Stimulated activated memory B cell treated with anti-CD40 and anti-IgM and Interleukin-4, amounts not matched to agents 10 μg/mL and 1 μg/mL and 100 μg/mL, for 72 hours (primary cell): ENCODE results near the gene ZRANB1.

ENCODE experiments used
- ATAC-seq: fragments of 150-1000 bp; cut with Tn5 transposase; 2 replicates; pipeline ENCODE4 v1.10.0; 2021
- H3K27ac Mint-ChIP-seq: one replicate; pipeline ENCODE4 v1.8.0; 2022; ENCODE audit warnings: mild to moderate bottlenecking, mixed read lengths
- H3K27me3 Mint-ChIP-seq: one replicate; pipeline ENCODE4 v1.8.0; 2022; ENCODE audit warnings: mixed read lengths
- H3K36me3 Mint-ChIP-seq: one replicate; pipeline ENCODE4 v1.8.0; 2022; ENCODE audit warnings: mixed read lengths
- H3K4me1 Mint-ChIP-seq: one replicate; pipeline ENCODE4 v1.8.0; 2022; ENCODE audit warnings: mixed read lengths
- H3K4me3 Mint-ChIP-seq: one replicate; pipeline ENCODE4 v1.8.0; 2022; ENCODE audit warnings: mild to moderate bottlenecking, moderate library complexity, mixed read lengths
- H3K9me3 Mint-ChIP-seq: one replicate; pipeline ENCODE4 v1.8.0; 2022; ENCODE audit warnings: mixed read lengths

The ZRANB1 gene

GRCh38 chr10:125009661-125010161 lies 67.8 kb downstream of the ZRANB1 start:
- H3K36me3 Mint-ChIP-seq, result no peaks in the 10 kb centered on the region
- H3K27me3 Mint-ChIP-seq, result peaks cover 34% of the 10 kb centered on the region
- ATAC-seq, result no peak
- no peak overlapping the region for H3K27ac Mint-ChIP-seq
- H3K4me3 Mint-ChIP-seq, result no peak overlapping the region
- no peaks in the 10 kb centered on the region for H3K4me1 Mint-ChIP-seq
- no peaks in the 10 kb centered on the region for H3K9me3 Mint-ChIP-seq

DNA sequence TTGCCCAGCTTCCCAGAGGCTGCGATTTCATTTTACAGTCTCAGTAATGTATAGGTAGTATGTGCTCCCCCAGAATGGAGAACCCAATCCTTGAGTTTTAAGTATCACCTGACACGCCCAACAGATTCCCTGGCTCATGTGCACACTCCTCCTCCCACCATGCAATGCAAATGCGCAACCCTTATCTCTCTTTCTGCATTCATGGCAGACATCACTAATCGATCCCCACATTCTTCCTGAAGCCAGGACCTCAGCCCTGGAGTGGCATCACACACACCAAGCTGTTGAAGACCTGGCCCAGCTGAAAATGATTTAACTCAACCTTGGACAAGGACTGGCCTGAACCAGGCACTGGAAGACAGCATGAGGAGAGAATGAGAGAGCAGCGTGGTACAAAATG lies 68.4 kb downstream of the ZRANB1 start:
- Mint-ChIP-seq H3K4me3 (no peak overlapping the region), H3K27me3 (peaks cover 39% of the 10 kb centered on the region), H3K27ac (no peak overlapping the region)

GRCh38 chr10:125011171-125011925 lies 69.4 kb downstream of the ZRANB1 start:
- no peak overlapping the region for H3K27ac Mint-ChIP-seq
- H3K4me1 Mint-ChIP-seq, result no peaks in the 10 kb centered on the region
- no peak overlapping the region for H3K4me3 Mint-ChIP-seq
- H3K9me3 Mint-ChIP-seq, result no peaks in the 10 kb centered on the region
- peaks cover 36% of the 10 kb centered on the region for H3K27me3 Mint-ChIP-seq
- H3K36me3 Mint-ChIP-seq, result no peaks in the 10 kb centered on the region
- no peak for ATAC-seq

More for the DNA sequence above, 68.4 kb downstream of the ZRANB1 start:
- Mint-ChIP-seq H3K4me1 (no peaks in the 10 kb centered on the region), H3K36me3 (no peaks in the 10 kb centered on the region), H3K9me3 (no peaks in the 10 kb centered on the region)
- no peak for ATAC-seq

GRCh38 chr10:125011926-125012705 lies 70.2 kb downstream of the ZRANB1 start:
- Mint-ChIP-seq H3K9me3 (no peaks in the 10 kb centered on the region), H3K27me3 (peaks cover 35% of the 10 kb centered on the region), H3K36me3 (no peaks in the 10 kb centered on the region), H3K27ac (no peak overlapping the region), H3K4me1 (no peaks in the 10 kb centered on the region), H3K4me3 (no peak overlapping the region)
- ATAC-seq, result no peak

GRCh38 chr10:125012851-125013528 lies 71.1 kb downstream of the ZRANB1 start:
- H3K4me1 Mint-ChIP-seq, result no peaks in the 10 kb centered on the region
- ATAC-seq, result no peak
- no peak overlapping the region for H3K4me3 Mint-ChIP-seq
- peaks cover 40% of the 10 kb centered on the region for H3K27me3 Mint-ChIP-seq
- no peaks in the 10 kb centered on the region for H3K9me3 Mint-ChIP-seq
- no peak overlapping the region for H3K27ac Mint-ChIP-seq
- H3K36me3 Mint-ChIP-seq, result no peaks in the 10 kb centered on the region

DNA sequence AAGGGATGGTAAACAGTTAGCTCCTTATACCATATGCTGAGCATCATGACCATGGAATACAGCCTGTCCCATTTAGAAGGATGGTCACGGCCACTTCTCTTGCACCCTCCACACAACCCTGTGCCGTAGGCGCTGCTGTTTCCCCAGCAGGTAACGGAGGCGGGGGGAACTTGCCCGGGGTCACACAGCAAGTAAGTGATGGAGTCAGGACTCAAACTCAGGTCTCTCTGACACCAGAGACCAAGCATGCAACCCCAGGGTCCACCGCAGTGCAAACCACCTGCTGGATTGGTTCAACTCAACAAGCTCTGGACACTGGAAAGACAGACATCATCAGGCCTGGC lies 71.6 kb downstream of the ZRANB1 start:
- no peaks in the 10 kb centered on the region for H3K9me3 Mint-ChIP-seq

DNA sequence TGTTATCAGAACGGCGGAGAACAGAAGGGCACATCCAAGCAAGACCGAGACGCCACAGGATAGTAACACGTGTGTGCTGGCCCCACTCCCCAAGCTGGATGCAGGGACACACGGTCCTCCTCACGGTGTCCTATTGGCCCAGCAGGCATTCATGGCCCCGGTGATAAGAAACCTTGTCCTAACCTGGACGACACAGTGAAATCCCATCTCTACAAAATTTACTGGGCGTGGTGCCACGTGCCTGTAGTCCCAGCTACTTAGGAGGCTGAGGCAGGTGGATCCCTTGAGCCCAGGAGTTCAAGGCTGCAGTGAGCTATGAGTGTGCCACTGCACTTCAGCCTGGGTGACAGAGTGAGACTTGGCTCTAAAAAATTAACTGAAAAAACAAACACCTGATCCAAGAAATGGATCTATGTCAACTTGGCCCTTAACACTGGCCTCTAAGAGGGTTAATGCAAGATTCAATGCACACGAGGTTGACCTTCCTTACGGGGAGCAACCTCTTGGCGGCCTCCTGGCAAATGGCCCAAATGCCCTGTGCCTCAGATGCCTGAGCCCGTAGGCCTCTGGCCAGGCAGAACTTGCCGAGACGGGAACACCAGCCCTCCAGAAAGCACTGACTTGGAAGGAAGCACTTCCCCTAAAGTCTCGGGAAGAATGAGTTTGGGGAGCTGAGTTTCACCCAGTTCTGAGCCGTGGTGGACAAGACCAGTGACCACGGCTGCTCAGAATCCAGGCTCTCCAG lies 72.3 kb downstream of the ZRANB1 start:
- Mint-ChIP-seq H3K27ac (no peak overlapping the region), H3K27me3 (peaks cover 53% of the 10 kb centered on the region), H3K4me1 (no peaks in the 10 kb centered on the region), H3K36me3 (no peaks in the 10 kb centered on the region), H3K4me3 (no peak overlapping the region), H3K9me3 (no peaks in the 10 kb centered on the region)
- ATAC-seq, result no peak

More for the DNA sequence above, 71.6 kb downstream of the ZRANB1 start:
- Mint-ChIP-seq H3K27ac (no peak overlapping the region), H3K27me3 (peaks cover 45% of the 10 kb centered on the region), H3K4me1 (no peaks in the 10 kb centered on the region), H3K36me3 (no peaks in the 10 kb centered on the region), H3K4me3 (no peak overlapping the region)
- ATAC-seq, result no peak

GRCh38 chr10:125014836-125015355 lies 73.0 kb downstream of the ZRANB1 start:
- H3K9me3 Mint-ChIP-seq, result peaks cover 4% of the 10 kb centered on the region
- no peaks in the 10 kb centered on the region for H3K36me3 Mint-ChIP-seq
- H3K27me3 Mint-ChIP-seq, result peaks cover 58% of the 10 kb centered on the region
- no peak overlapping the region for H3K27ac Mint-ChIP-seq
- no peak overlapping the region for H3K4me3 Mint-ChIP-seq
- H3K4me1 Mint-ChIP-seq, result no peaks in the 10 kb centered on the region
- no peak for ATAC-seq

DNA sequence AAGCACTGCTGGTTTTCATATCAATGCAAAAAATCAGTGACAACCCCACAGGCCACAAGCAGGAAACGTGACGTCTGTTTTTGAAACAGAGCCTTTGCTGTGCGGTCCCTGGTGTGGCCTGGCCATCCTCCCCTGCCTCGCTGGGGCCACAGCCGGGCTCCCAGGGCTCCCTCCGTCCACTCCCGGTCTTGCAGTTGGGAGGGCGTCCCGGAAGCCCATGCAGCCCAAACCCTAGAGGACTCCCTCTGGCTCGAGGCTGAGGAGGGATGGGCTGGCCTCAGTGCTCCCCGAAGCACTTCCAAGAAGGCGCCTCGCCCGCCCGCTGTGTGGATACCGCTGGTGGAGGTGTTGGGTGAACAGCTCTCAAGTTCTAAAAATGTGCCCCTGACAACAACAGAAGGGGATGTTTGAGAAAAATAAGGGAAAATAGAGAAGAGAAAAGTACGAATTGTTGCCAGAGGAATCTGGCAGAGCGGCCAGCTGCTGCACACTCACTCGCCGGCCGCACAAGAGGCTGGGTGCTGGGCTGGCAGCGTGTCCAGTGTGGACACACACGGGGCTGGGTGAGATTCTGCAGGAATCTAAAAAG lies 73.5 kb downstream of the ZRANB1 start:
- H3K36me3 Mint-ChIP-seq, result no peaks in the 10 kb centered on the region
- H3K27ac Mint-ChIP-seq, result no peak overlapping the region
- H3K4me1 Mint-ChIP-seq, result no peaks in the 10 kb centered on the region
- peaks cover 60% of the 10 kb centered on the region for H3K27me3 Mint-ChIP-seq
- H3K4me3 Mint-ChIP-seq, result no peak overlapping the region
- no peak for ATAC-seq
- H3K9me3 Mint-ChIP-seq, result peaks cover 4% of the 10 kb centered on the region

- Mint-ChIP-seq H3K4me1 (no peaks in the 10 kb centered on the region), H3K4me3 (no peak overlapping the region), H3K9me3 (peaks cover 4% of the 10 kb centered on the region), H3K36me3 (no peaks in the 10 kb centered on the region), H3K27me3 (peaks cover 65% of the 10 kb centered on the region), H3K27ac (no peak overlapping the region)
- ATAC-seq, result no peak
Observed at GRCh38 chr10:125016123-125016522, 74.2 kb downstream of the ZRANB1 start.

DNA sequence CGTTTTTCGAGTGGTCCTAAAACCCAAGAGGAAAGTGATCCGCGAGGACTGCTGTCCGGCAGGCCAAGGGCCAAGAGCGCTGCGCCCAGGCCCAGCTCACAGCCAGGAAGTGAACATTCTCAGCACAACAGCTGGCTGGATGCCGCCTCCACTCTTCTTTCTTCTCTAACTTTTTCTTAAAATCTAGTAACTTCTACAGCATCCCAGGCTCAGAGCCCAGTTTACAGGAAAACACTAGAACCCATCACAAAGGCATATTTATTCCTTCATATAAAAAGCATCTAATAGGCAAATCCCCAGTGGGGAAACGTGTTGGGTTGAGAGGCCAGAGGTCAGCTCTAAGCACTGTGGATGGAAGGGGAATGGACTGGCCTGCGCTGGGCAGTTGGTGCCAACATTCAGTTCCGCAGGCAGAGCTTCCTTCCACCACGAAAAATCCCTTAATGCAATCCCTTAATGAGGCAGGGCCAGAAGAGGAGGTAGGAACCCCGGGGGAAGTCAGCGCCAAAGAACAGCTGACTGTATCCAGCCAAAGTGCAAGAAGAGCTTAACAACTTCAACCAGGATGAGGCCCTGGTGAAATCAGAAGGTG lies 74.8 kb downstream of the ZRANB1 start:
- no peaks in the 10 kb centered on the region for H3K36me3 Mint-ChIP-seq
- ATAC-seq, result no peak
- H3K27ac Mint-ChIP-seq, result no peak overlapping the region
- H3K9me3 Mint-ChIP-seq, result peaks cover 4% of the 10 kb centered on the region
- H3K27me3 Mint-ChIP-seq, result peaks cover 65% of the 10 kb centered on the region
- no peaks in the 10 kb centered on the region for H3K4me1 Mint-ChIP-seq
- no peak overlapping the region for H3K4me3 Mint-ChIP-seq

DNA sequence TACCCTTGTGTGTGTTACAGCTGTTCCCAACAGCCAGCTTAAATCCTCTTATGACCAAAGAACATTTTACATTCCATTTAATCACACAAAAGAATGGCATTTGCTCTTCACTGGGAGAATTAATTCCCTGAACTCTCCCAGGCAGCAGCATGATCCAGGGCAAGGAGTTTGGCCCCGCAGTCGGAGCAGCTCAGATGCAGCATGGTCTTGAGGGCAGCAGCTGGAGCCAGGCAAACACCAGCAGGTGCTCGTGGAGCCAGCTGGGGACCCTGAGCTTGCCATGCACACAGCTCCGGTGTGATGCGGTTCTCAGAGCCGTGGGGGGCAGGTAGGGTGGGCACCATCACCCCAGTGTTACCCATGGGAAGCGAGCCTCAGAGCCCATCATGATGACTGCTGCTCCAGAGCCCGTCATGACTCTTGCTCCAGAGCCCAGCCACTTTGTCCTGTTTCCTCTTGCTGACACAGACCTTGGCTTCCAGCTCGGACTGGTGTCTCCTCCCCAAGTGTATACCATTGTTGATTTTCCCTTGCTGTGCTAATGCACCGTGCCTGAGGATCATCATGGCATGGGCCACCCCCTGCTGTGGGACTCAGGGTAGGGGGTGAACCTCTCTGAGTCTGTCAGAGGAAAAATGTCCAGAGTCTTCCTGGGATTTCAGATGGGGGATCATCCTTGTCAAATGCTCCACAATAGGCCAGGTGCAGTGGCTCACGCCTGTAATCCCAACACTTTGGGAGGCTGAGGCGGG lies 75.8 kb downstream of the ZRANB1 start:
- H3K9me3 Mint-ChIP-seq, result peaks cover 4% of the 10 kb centered on the region
- H3K27me3 Mint-ChIP-seq, result peaks cover 68% of the 10 kb centered on the region
- no peaks in the 10 kb centered on the region for H3K4me1 Mint-ChIP-seq
- no peak overlapping the region for H3K4me3 Mint-ChIP-seq
- no peak for ATAC-seq
- no peak overlapping the region for H3K27ac Mint-ChIP-seq
- H3K36me3 Mint-ChIP-seq, result no peaks in the 10 kb centered on the region

- no peak overlapping the region for H3K27ac Mint-ChIP-seq
- no peak for ATAC-seq
- peaks cover 77% of the 10 kb centered on the region for H3K27me3 Mint-ChIP-seq
- H3K36me3 Mint-ChIP-seq, result no peaks in the 10 kb centered on the region
- peaks cover 4% of the 10 kb centered on the region for H3K9me3 Mint-ChIP-seq
- no peaks in the 10 kb centered on the region for H3K4me1 Mint-ChIP-seq
- no peak overlapping the region for H3K4me3 Mint-ChIP-seq
Observed at GRCh38 chr10:125018576-125019143, 76.7 kb downstream of the ZRANB1 start.
